K562 (cell line): Measurements from ENCODE around the gene PILRA. TPM values are rescaled to one million over a fixed set of nuclear protein-coding genes. Genes with fewer than 3 reads are reported as not detected.

ENCODE experiments used
- ADNP ChIP-seq: fragments of 200-800 bp; sonication (Bioruptor generic); IDR thresholded peaks from 2 replicates; pipeline ENCODE4 v1.6.1; 2016; ENCODE audit warnings: missing genetic modification characterization, missing compliant biosample characterization
- CBX1 ChIP-seq: sonication (generic); IDR thresholded peaks from 2 replicates; pipeline ENCODE4 v1.6.1; 2016; ENCODE audit warnings: antibody characterized with exemption, low read depth, mild to moderate bottlenecking
- DNMT1 ChIP-seq: fragments of 450-650 bp; IDR thresholded peaks from 2 replicates; pipeline ENCODE4 v1.6.1; 2016; ENCODE audit warnings: antibody characterized with exemption, mild to moderate bottlenecking
- ELF4 ChIP-seq: fragments of 450-650 bp; formaldehyde crosslinking; IDR thresholded peaks from 2 replicates; pipeline ENCODE4 v1.4.0; 2022; ENCODE audit warnings: missing genetic modification characterization
- GTF2F1 ChIP-seq: IDR thresholded peaks from 2 replicates; pipeline ENCODE4 v1.6.1; 2011; ENCODE audit warnings: low read depth, low read length, improper control_type of control experiment
- ILK ChIP-seq: fragments of 450-650 bp; IDR thresholded peaks from 2 replicates; pipeline ENCODE4 v1.6.1; 2016; ENCODE audit warnings: missing genetic modification characterization, low read depth, mild to moderate bottlenecking, missing compliant biosample characterization, moderate library complexity, borderline replicate concordance
- JUN ChIP-seq, 2 experiments: sonication (generic) in 1 of 2; formaldehyde crosslinking in 1 of 2; IDR thresholded peaks; 2 replicates each; pipeline versions ENCODE4 v1.6.1 to v1.8.0; 2012 to 2022; ENCODE audit warnings: borderline replicate concordance in 2 of 2, mild to moderate bottlenecking in 2 of 2, improper control_type of control experiment in 1 of 2, low read depth in 1 of 2, low read length in 1 of 2, missing genetic modification reagents in 1 of 2
- MYC ChIP-seq, 2 experiments: fragments of 250-450 bp in 1 of 2; sonication (Bioruptor Pico) in 1 of 2; IDR thresholded peaks; 2 replicates each; pipeline versions ENCODE4 v1.5.1 to v1.6.1; 2012 to 2021; ENCODE audit warnings: low read depth in 2 of 2, borderline replicate concordance in 1 of 2, improper control_type of control experiment in 1 of 2, low read length in 1 of 2, mild to moderate bottlenecking in 1 of 2, moderate library complexity in 1 of 2
- NFRKB ChIP-seq: fragments of 450-650 bp; IDR thresholded peaks from 2 replicates; pipeline ENCODE4 v1.6.1; 2016; ENCODE audit warnings: low read depth
- POLR2A ChIP-seq: fragments of 450-650 bp; conservative IDR thresholded peaks from 2 replicates; pipeline ENCODE4 v1.6.1; 2016
- RFX5 ChIP-seq: IDR thresholded peaks from 2 replicates; pipeline ENCODE4 v1.6.1; 2011; ENCODE audit warnings: low read depth, mild to moderate bottlenecking, improper control_type of control experiment, low read length
- SIRT6 ChIP-seq: IDR thresholded peaks from one replicate; pipeline ENCODE4 v1.6.1; 2012; ENCODE audit warnings: low read depth, mild to moderate bottlenecking, control low read depth, inconsistent platforms, low read length, moderate library complexity
- SRSF7 ChIP-seq: fragments of 200-400 bp; formaldehyde crosslinking; optimal IDR thresholded peaks from 2 replicates; pipeline ENCODE3; 2017; ENCODE audit warnings: mild to moderate bottlenecking, low read depth, low read length
- TAL1 ChIP-seq: fragments of 450-650 bp; IDR thresholded peaks from 2 replicates; pipeline ENCODE4 v1.6.1; 2016; ENCODE audit warnings: mild to moderate bottlenecking
- ZNF12 ChIP-seq: sonication (generic); formaldehyde crosslinking; IDR thresholded peaks from 2 replicates; pipeline ENCODE4 v1.4.0; 2020; ENCODE audit warnings: mild to moderate bottlenecking, missing genetic modification reagents
- ZNF174 ChIP-seq: fragments of 250-450 bp; sonication (Bioruptor Pico); IDR thresholded peaks from 2 replicates; pipeline ENCODE4 v1.4.0; 2020; ENCODE audit warnings: mild to moderate bottlenecking
- ZNF263 ChIP-seq: sonication (generic); formaldehyde crosslinking; IDR thresholded peaks from 2 replicates; pipeline ENCODE4 v1.8.0; 2022; ENCODE audit warnings: mild to moderate bottlenecking, missing genetic modification reagents, borderline replicate concordance
- ZNF398 ChIP-seq: fragments of 250-450 bp; sonication (Bioruptor Pico); IDR thresholded peaks from 2 replicates; pipeline ENCODE4 v1.8.0; 2021; ENCODE audit warnings: moderate library complexity, mild to moderate bottlenecking, inconsistent platforms
- ZNF780A ChIP-seq: fragments of 250-450 bp; sonication (Bioruptor Pico); IDR thresholded peaks from 2 replicates; pipeline ENCODE4 v1.5.0; 2021; ENCODE audit warnings: mild to moderate bottlenecking
- polyA plus RNA-seq, 8 experiments: library from polyadenylated mRNA; depleted of rRNA in 4 of 8; stranded (reverse) in 5 of 8; unstranded in 3 of 8; fragments of >200 nt; fragmentation: Nextera tagmentation in 2 of 8; fragmentation: Illumina TruSeq in 1 of 8; extraction: Ambion mirVana in 2 of 8; extraction: Trizol in 1 of 8; gene quantifications; 2 replicates each; pipeline versions ENCODE4 v1.2.1 to v1.2.3, GENCODE V29; 2011 to 2014; ENCODE audit warnings: inconsistent platforms in 1 of 8, missing spikeins in 1 of 8
- total RNA-seq, 7 experiments: library from RNA; depleted of rRNA in 6 of 7; stranded (reverse); fragments of >200 nt in 6 of 7; fragmentation: Illumina TruSeq in 2 of 7; extraction: Trizol in 2 of 7; gene quantifications; 2 replicates each; pipeline versions ENCODE4 v1.2.1 to v1.2.3, GENCODE V29; 2011 to 2021; ENCODE audit warnings: low replicate concordance in 1 of 7
- TF ChIP-seq, protein P1 (sequence below), 2 experiments: fragments of 450-650 bp; IDR thresholded peaks; 2 replicates each; pipeline ENCODE4 v1.6.1; 2016
- TF ChIP-seq, protein P2 (sequence below): fragments of 450-650 bp; conservative IDR thresholded peaks from 2 replicates; pipeline ENCODE4 v1.6.1; 2016; ENCODE audit warnings: missing genetic modification characterization, low read depth, mild to moderate bottlenecking, control low read depth, missing compliant biosample characterization
- TF ChIP-seq, protein P3 (sequence below), 2 experiments: fragments of 450-650 bp in 1 of 2; sonication (generic) in 1 of 2; formaldehyde crosslinking; conservative IDR thresholded peaks; 2 replicates each; pipeline versions ENCODE4 v1.4.0 to v1.8.1; 2020 to 2022; ENCODE audit warnings: mild to moderate bottlenecking in 1 of 2, missing genetic modification reagents in 1 of 2

Gene PILRA
- total and polyA plus RNA-seq, 9 of the 15 experiments (the other 6 are each of a cell fraction or from before 2014, with no cell fraction given): 0.13 to 1.8 (median 0.62) TPM

DNA sequence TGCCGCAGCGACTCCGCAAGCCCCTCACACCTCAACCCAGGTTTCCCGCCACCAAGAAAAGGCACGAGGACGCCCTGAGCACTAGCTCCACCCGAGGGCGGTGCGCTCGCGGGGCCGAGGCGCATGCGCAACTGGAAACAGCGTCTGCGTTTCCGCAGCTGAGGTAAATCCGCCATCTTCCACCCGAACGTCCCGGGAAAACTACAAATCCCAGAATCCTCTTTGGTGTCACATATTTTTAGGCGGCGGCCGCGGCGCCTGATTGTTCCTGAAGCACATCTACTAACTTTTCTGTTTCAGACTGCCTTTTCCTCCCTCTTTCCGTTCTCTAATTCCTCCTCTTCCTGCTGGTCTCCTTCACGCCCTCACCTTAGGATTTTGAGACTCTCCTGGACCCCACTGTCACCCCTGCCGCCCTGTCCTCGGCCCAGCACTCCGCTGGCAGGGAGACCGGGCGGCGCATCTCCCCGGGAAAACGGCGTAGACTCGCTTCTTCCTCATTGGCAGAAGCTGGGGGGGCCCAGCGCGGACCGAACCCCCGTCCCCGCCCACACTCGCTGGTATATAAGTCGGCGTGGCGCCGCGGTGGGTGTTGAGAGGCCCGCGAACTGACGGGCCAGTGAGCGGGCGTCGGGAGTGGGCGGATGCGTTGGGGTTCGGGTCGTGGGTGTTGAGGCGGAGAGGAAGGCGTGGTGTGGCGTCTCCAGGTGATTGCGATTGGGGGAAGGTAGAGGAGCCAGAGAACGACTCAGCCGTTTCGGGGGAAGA is 55.1 kb downstream of the PILRA start, which contains the start of gene ZCWPW1 (continued):
- peak; percentile 88 for TF ChIP-seq MYC (IDR thresholded peaks at IDR 0.05; ENCODE audit: low read depth, low read length)
- TF ChIP-seq MYC (CRISPR knock-in tag; IDR thresholded peaks at IDR 0.05; ENCODE audit: borderline replicate concordance, low read depth): peak; percentile 92
- peak; percentile 86 for TF ChIP-seq GTF2F1
- no peak for TF ChIP-seq RFX5
- TF ChIP-seq ILK (tag): no peak
- TF ChIP-seq TAL1: no peak; the same call in 1 of the 2 replicates
- no peak for TF ChIP-seq SRSF7
- peak; percentile 85 for TF ChIP-seq ZNF263
- TF ChIP-seq DNMT1: 0 out of 2 replicates have a peak, but pooled peaks have one; percentile 50
- no peak for TF ChIP-seq ADNP
- TF ChIP-seq JUN (IDR thresholded peaks at IDR 0.05; ENCODE audit: borderline replicate concordance, low read depth, low read length): peak; percentile 90; the same call in 1 of the 2 replicates
- TF ChIP-seq JUN (CRISPR knock-in tag; IDR thresholded peaks at IDR 0.05; ENCODE audit: borderline replicate concordance): peak; percentile 96
- TF ChIP-seq, protein P1, sequence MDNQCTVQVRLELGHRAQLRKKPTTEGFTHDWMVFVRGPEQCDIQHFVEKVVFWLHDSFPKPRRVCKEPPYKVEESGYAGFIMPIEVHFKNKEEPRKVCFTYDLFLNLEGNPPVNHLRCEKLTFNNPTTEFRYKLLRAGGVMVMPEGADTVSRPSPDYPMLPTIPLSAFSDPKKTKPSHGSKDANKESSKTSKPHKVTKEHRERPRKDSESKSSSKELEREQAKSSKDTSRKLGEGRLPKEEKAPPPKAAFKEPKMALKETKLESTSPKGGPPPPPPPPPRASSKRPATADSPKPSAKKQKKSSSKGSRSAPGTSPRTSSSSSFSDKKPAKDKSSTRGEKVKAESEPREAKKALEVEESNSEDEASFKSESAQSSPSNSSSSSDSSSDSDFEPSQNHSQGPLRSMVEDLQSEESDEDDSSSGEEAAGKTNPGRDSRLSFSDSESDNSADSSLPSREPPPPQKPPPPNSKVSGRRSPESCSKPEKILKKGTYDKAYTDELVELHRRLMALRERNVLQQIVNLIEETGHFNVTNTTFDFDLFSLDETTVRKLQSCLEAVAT (IDR thresholded peaks at IDR 0.05): peak; percentile 95
- TF ChIP-seq, protein P2, sequence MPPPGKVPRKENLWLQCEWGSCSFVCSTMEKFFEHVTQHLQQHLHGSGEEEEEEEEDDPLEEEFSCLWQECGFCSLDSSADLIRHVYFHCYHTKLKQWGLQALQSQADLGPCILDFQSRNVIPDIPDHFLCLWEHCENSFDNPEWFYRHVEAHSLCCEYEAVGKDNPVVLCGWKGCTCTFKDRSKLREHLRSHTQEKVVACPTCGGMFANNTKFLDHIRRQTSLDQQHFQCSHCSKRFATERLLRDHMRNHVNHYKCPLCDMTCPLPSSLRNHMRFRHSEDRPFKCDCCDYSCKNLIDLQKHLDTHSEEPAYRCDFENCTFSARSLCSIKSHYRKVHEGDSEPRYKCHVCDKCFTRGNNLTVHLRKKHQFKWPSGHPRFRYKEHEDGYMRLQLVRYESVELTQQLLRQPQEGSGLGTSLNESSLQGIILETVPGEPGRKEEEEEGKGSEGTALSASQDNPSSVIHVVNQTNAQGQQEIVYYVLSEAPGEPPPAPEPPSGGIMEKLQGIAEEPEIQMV (tag): no peak; the same call in 1 of the 2 replicates
- no peak for TF ChIP-seq ZNF174
- peak; percentile 89 for TF ChIP-seq SIRT6
- TF ChIP-seq POLR2A: peak; percentile 100
- TF ChIP-seq CBX1: peak; percentile 99
- TF ChIP-seq NFRKB: peak; percentile 92
- TF ChIP-seq, protein P3, sequence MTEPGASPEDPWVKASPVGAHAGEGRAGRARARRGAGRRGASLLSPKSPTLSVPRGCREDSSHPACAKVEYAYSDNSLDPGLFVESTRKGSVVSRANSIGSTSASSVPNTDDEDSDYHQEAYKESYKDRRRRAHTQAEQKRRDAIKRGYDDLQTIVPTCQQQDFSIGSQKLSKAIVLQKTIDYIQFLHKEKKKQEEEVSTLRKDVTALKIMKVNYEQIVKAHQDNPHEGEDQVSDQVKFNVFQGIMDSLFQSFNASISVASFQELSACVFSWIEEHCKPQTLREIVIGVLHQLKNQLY (CRISPR knock-in tag; conservative IDR thresholded peaks at IDR 0.05): peak; percentile 64 to 98; a peak in 3 of 4 replicates
- no peak for TF ChIP-seq ZNF398 (CRISPR knock-in tag)
- peak; percentile 87 for TF ChIP-seq ZNF780A
- peak; percentile 84; the same call in 1 of the 2 replicates for TF ChIP-seq ZNF12
- peak; percentile 96 for TF ChIP-seq ELF4 (CRISPR knock-in tag)
